Loucy (cell line): ENCODE results near the gene GRID1.

Experiments used
- H2AFZ ChIP-seq: fragments of 200-600 bp; sonication (generic); 2 replicates; pipeline ENCODE4 v1.6.0; 2016; ENCODE audit warnings: antibody characterized with exemption, mild to moderate bottlenecking, low read length, moderate library complexity
- H3F3A ChIP-seq: fragments of 200-600 bp; 2 replicates; pipeline ENCODE4 v1.6.0; 2016; ENCODE audit warnings: antibody characterized with exemption, low read depth, mild to moderate bottlenecking
- H3K27me3 ChIP-seq: fragments of 200-600 bp; sonication (generic); 2 replicates; pipeline ENCODE4 v1.6.1; 2014; ENCODE audit warnings: low read length, mild to moderate bottlenecking; ENCODE audit not compliant: insufficient read depth, poor library complexity, severe bottlenecking
- H3K36me3 ChIP-seq: fragments of 200-600 bp; sonication (generic); 2 replicates; pipeline ENCODE4 v1.6.1; 2016; ENCODE audit warnings: low read length; ENCODE audit not compliant: insufficient read depth
- H3K4me1 ChIP-seq: fragments of 200-600 bp; sonication (generic); 2 replicates; pipeline ENCODE4 v1.5.1; 2014; ENCODE audit warnings: low read length, mild to moderate bottlenecking; ENCODE audit not compliant: insufficient read depth, poor library complexity, severe bottlenecking
- H3K4me2 ChIP-seq: fragments of 200-600 bp; sonication (generic); 2 replicates; pipeline ENCODE4 v1.6.0; 2014; ENCODE audit warnings: antibody characterized with exemption, low read length, low read depth, mild to moderate bottlenecking; ENCODE audit not compliant: poor library complexity, severe bottlenecking
- H3K4me3 ChIP-seq: fragments of 200-600 bp; sonication (generic); 2 replicates; pipeline ENCODE4 v1.5.1; 2014; ENCODE audit warnings: low read length, mild to moderate bottlenecking, mixed read lengths; ENCODE audit not compliant: poor library complexity, severe bottlenecking
- H3K79me2 ChIP-seq: fragments of 200-600 bp; sonication (generic); 2 replicates; pipeline ENCODE4 v1.6.1; 2014; ENCODE audit warnings: low read length; ENCODE audit not compliant: insufficient read depth
- H3K9ac ChIP-seq: fragments of 200-600 bp; sonication (generic); 2 replicates; pipeline ENCODE4 v1.6.0; 2014; ENCODE audit warnings: mild to moderate bottlenecking, low read depth, low read length, moderate library complexity; ENCODE audit not compliant: poor library complexity, severe bottlenecking
- H3K9me2 ChIP-seq: fragments of 200-600 bp; sonication (generic); replicated peaks from 2 replicates; pipeline ENCODE4 v1.6.1; 2016; ENCODE audit warnings: low read depth, low read length, mixed read lengths
- H3K9me3 ChIP-seq: fragments of 200-600 bp; sonication (generic); 2 replicates; pipeline ENCODE4 v1.6.1; 2014; ENCODE audit warnings: mild to moderate bottlenecking, antibody characterized with exemption, low read length, low read depth; ENCODE audit not compliant: insufficient read depth
- H4K20me1 ChIP-seq: fragments of 200-600 bp; sonication (generic); 2 replicates; pipeline ENCODE4 v1.6.0; 2014; ENCODE audit warnings: antibody characterized with exemption, low read length, mild to moderate bottlenecking; ENCODE audit not compliant: insufficient read depth, poor library complexity, severe bottlenecking
- EZH2phosphoT487 ChIP-seq: fragments of 200-600 bp; IDR thresholded peaks from 2 replicates; pipeline ENCODE4 v1.6.1; 2018; ENCODE audit warnings: antibody characterized with exemption, mild to moderate bottlenecking, moderate library complexity, borderline replicate concordance
- TF ChIP-seq, protein P1 (sequence below): fragments of 200-600 bp; sonication (generic); conservative IDR thresholded peaks from 2 replicates; pipeline ENCODE4 v1.5.1; 2014; ENCODE audit warnings: mild to moderate bottlenecking, antibody characterized with exemption, low read length

GRID1 gene

DNA sequence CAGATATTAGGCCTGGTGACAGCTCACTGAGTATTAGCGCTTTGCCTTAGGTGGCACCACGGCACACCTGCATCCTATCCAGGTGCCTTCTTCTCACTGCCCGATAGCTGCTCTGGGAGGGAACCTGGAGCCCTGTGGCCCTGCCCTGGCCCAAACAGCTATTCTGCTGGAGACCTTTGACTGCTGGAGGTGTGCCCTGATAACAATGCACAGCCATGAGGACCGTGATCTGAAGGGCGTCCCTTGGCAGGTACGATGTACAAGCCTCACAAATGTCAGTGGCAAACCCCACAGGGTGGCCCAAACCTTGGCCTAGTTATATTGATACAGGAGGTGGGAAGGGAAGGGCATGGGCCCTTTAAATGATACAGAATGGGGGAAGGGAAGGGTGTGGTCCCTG lies 259.5 kb downstream of the GRID1 start:
- no peaks in the 10 kb centered on the region for H4K20me1 ChIP-seq
- H3F3A ChIP-seq: no peaks in the 10 kb centered on the region
- no peak overlapping the region for H3K9ac ChIP-seq
- no peaks in the 10 kb centered on the region for H3K79me2 ChIP-seq
- H2AFZ ChIP-seq: no peak overlapping the region
- no peaks in the 10 kb centered on the region for H3K9me2 ChIP-seq
- no peaks in the 10 kb centered on the region for H3K9me3 ChIP-seq
- no peaks in the 10 kb centered on the region for H3K4me1 ChIP-seq
- no peaks in the 10 kb centered on the region for H3K27me3 ChIP-seq
- no peak overlapping the region for H3K4me2 ChIP-seq
- TF ChIP-seq EZH2phosphoT487: no peak
- TF ChIP-seq, protein P1, sequence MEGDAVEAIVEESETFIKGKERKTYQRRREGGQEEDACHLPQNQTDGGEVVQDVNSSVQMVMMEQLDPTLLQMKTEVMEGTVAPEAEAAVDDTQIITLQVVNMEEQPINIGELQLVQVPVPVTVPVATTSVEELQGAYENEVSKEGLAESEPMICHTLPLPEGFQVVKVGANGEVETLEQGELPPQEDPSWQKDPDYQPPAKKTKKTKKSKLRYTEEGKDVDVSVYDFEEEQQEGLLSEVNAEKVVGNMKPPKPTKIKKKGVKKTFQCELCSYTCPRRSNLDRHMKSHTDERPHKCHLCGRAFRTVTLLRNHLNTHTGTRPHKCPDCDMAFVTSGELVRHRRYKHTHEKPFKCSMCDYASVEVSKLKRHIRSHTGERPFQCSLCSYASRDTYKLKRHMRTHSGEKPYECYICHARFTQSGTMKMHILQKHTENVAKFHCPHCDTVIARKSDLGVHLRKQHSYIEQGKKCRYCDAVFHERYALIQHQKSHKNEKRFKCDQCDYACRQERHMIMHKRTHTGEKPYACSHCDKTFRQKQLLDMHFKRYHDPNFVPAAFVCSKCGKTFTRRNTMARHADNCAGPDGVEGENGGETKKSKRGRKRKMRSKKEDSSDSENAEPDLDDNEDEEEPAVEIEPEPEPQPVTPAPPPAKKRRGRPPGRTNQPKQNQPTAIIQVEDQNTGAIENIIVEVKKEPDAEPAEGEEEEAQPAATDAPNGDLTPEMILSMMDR: no peak
- H3K36me3 ChIP-seq: no peaks in the 10 kb centered on the region
- H3K4me3 ChIP-seq: no peak overlapping the region

DNA sequence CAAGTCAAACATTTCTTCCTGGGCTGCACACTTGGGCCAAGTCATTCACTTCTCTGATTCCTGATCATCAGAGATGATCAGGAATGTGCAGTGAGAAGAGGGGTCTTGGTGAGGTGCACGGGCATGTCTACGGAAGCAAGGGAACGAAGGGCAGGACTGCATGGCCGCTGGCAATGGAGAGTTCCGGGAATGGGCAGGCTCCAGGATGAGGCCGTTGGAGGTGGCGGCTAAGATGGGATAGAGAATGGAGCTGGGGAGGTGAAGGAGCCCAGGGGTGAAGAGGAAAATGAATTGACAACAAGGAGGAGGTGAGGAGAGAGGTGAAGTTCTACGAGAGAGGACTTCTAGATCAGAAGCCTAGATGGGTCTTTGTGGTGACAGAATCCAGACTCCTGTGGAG lies 260.0 kb downstream of the GRID1 start:
- H3K9me2 ChIP-seq: no peaks in the 10 kb centered on the region
- H2AFZ ChIP-seq: no peak overlapping the region

DNA sequence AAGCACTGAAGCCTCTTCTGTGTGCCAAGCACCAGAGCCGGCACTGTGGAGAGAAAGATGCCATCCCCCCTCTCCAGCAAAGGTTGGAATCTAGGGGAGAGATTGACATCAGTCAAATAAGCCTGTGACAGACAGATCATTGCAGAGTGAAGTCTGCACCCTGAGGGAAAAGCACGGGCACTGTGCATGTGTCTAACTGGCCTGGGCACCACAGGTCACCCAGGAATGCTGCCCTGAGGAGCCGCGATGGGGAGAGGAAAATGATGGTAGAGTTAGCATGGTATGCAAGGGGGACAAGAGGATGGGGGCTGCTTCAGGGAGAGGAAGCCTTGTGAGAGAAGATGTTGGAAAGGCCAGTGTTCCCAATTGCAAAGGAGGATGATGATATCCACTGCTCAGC lies 261.0 kb downstream of the GRID1 start:
- H3K9me2 ChIP-seq: no peaks in the 10 kb centered on the region
- no peaks in the 10 kb centered on the region for H3K27me3 ChIP-seq
- no peak overlapping the region for H3K4me2 ChIP-seq
- H3K36me3 ChIP-seq: no peaks in the 10 kb centered on the region
- H2AFZ ChIP-seq: no peak overlapping the region
- no peaks in the 10 kb centered on the region for H3K9me3 ChIP-seq
- no peaks in the 10 kb centered on the region for H4K20me1 ChIP-seq
- H3K79me2 ChIP-seq: no peaks in the 10 kb centered on the region
- TF ChIP-seq EZH2phosphoT487: no peak
- TF ChIP-seq, protein P1: no peak
- H3K4me3 ChIP-seq: no peak overlapping the region
- H3K9ac ChIP-seq: no peak overlapping the region
- no peaks in the 10 kb centered on the region for H3F3A ChIP-seq
- H3K4me1 ChIP-seq: no peaks in the 10 kb centered on the region

More for the DNA sequence above, 260.0 kb downstream of the GRID1 start:
- Histone ChIP-seq H3K4me3 (no peak overlapping the region), H4K20me1 (no peaks in the 10 kb centered on the region), H3K9ac (no peak overlapping the region), H3K9me3 (no peaks in the 10 kb centered on the region), H3K79me2 (no peaks in the 10 kb centered on the region), H3K4me1 (no peaks in the 10 kb centered on the region), H3K27me3 (no peaks in the 10 kb centered on the region), H3K36me3 (no peaks in the 10 kb centered on the region), H3F3A (no peaks in the 10 kb centered on the region), H3K4me2 (no peak overlapping the region)
- no peak for TF ChIP-seq EZH2phosphoT487
- TF ChIP-seq, protein P1: no peak
